Transverse colon (tissue), 4 donors: ENCODE results near the gene FAM110D. TPM values are rescaled to one million over a fixed set of nuclear protein-coding genes. Genes with fewer than 3 reads are reported as not detected.

Experiments
- DNase-seq: peaks from one replicate; pipeline ENCODE4 v3.0.0-alpha.2; 2019
- H3K27ac ChIP-seq, 4 donors: fragments of 200-600 bp; sonication (generic); 2 replicates each; pipeline ENCODE4 v1.5.1; 2016 to 2018; ENCODE audit warnings: inconsistent platforms in 4 of 4
- H3K27me3 ChIP-seq: fragments of 200-600 bp; sonication (generic); 2 replicates; pipeline ENCODE4 v1.5.1; 2017; ENCODE audit warnings: inconsistent platforms
- H3K36me3 ChIP-seq, 4 donors: fragments of 200-600 bp; sonication (generic); 2 replicates each; pipeline ENCODE4 v1.5.1; 2017 to 2019; ENCODE audit warnings: inconsistent platforms in 4 of 4
- H3K4me1 ChIP-seq, 4 donors: fragments of 200-600 bp; sonication (generic); 2 replicates each; pipeline ENCODE4 v1.5.1; 2017 to 2020; ENCODE audit warnings: inconsistent platforms in 4 of 4
- H3K4me3 ChIP-seq, 4 donors: fragments of 200-600 bp; sonication (generic); 1 replicate in 1 of 4; 2 replicates in 3 of 4; pipeline versions ENCODE4 v1.5.1 to v1.6.1; 2017 to 2019; ENCODE audit warnings: inconsistent platforms in 4 of 4
- H3K9me3 ChIP-seq, 2 donors: fragments of 200-600 bp; sonication (generic); 2 replicates each; pipeline ENCODE4 v1.5.1; 2017 to 2019; ENCODE audit warnings: inconsistent platforms in 2 of 2
- CTCF ChIP-seq, 5 experiments: fragments of 200-600 bp in 3 of 5; fragments of 450-650 bp in 2 of 5; sonication (generic) in 3 of 5; IDR thresholded peaks; 1 replicate in 2 of 5; 2 replicates in 3 of 5; pipeline ENCODE4 v1.5.1; 2016 to 2017; ENCODE audit warnings: antibody characterized with exemption in 5 of 5, inconsistent platforms in 3 of 5, mild to moderate bottlenecking in 2 of 5, moderate library complexity in 1 of 5
- EP300 ChIP-seq: sonication (generic); formaldehyde crosslinking; IDR thresholded peaks from one replicate; pipeline ENCODE4 v1.6.1; 2017; ENCODE audit warnings: antibody characterized with exemption, low read depth
- POLR2A ChIP-seq: fragments of 450-650 bp; IDR thresholded peaks from one replicate; pipeline ENCODE4 v1.6.1; 2016; ENCODE audit warnings: antibody characterized with exemption, mild to moderate bottlenecking, moderate library complexity
- POLR2AphosphoS5 ChIP-seq, 3 donors: sonication (generic); formaldehyde crosslinking; IDR thresholded peaks; one replicate each; pipeline ENCODE4 v1.6.1; 2016; ENCODE audit warnings: antibody characterized with exemption in 3 of 3
- WGBS, 2 donors: methylation state at CpG; one replicate each; pipeline ENCODE4 v1.1.5; 2018; ENCODE audit warnings: low coverage in 1 of 2; 5-methylcytosine and 5-hydroxymethylcytosine counted together
- in situ Hi-C, 4 donors: fragments of 200-750 bp; cut with MboI; loops; one replicate each; pipeline versions ENCODE4 v1.15.0 to v1.15.1; 2017; ENCODE audit warnings: low sequenced_read_pairs in 3 of 4, low pct_ligation_motif_present in 1 of 4, low pct_unique_long_range_greater_than_20kb in 1 of 4
- intact Hi-C: fragments of 100-400 bp; cut with DNase I; formaldehyde crosslinking; loops from one replicate; pipeline ENCODE4 v1.15.1; 2023; ENCODE audit warnings: low total_unique reads
- total RNA-seq, 4 donors: library from RNA; depleted of rRNA; stranded (reverse); fragments of >200 nt; gene quantifications; one replicate each; pipeline ENCODE4 v1.1.0, GENCODE V29; 2016

FAM110D gene
- total RNA-seq, 4 donors from 2014 or later: 0.82 to 9.4 (median 2.9) TPM

GRCh38 chr1:26125946-26126320 is 32.9 kb upstream of the FAM110D start:
- in situ Hi-C loops (loop anchor here in 1 of 4 donors (25.0 kb wide), 1 partner anchor 89 kb away; the partner anchor contains the start of gene SLC30A2), intact Hi-C loops (no loop called here)
- no peak for DNase-seq
- Histone ChIP-seq H3K9me3 (no peaks in the 10 kb centered on the region), H3K4me1 (peaks cover 12 to 82% (median 49%) of the 10 kb centered on the region in 4 donors), H3K27me3 (no peaks in the 10 kb centered on the region), H3K4me3 (peak overlapping the region in 1 of 4 donors; percentile 17), H3K27ac (peak overlapping the region; percentile 89 to 95 (median 92)), H3K36me3 (no peaks in the 10 kb centered on the region)
- 18 to 24% methylated on average over 1 of the region's 1 CpG for WGBS, 2 donors
- TF ChIP-seq POLR2A (no peak), CTCF (IDR thresholded peaks at IDR 0.05) (no peak), EP300 (no peak), POLR2AphosphoS5 (IDR thresholded peaks at IDR 0.05) (no peak)

- in situ Hi-C loops (loop anchor here in 1 of 4 donors (25.0 kb wide), 1 partner anchor 89 kb away; the partner anchor contains the start of gene SLC30A2), intact Hi-C loops (no loop called here)
- Histone ChIP-seq H3K9me3 (no peaks in the 10 kb centered on the region), H3K36me3 (no peaks in the 10 kb centered on the region), H3K27me3 (no peaks in the 10 kb centered on the region), H3K4me3 (peak overlapping the region in 3 of 4 donors; percentile 21 to 49 (median 40)), H3K27ac (peak overlapping the region; percentile 89 to 95 (median 92)), H3K4me1 (peaks cover 12 to 77% (median 46%) of the 10 kb centered on the region in 4 donors)
- TF ChIP-seq POLR2AphosphoS5 (IDR thresholded peaks at IDR 0.05) (peak; percentile 51 to 94 (median 93)), POLR2A (peak; percentile 90), CTCF (IDR thresholded peaks at IDR 0.05) (no peak), EP300 (peak; percentile 45)
- 30 to 42% methylated on average over 7 to 9 of the region's 9 CpGs for WGBS, 2 donors
- peak; percentile 56 for DNase-seq
Measured at GRCh38 chr1:26126321-26127084, 32.4 kb upstream of the FAM110D start.

GRCh38 chr1:26127235-26128163 is 31.4 kb upstream of the FAM110D start:
- H3K27me3 ChIP-seq: no peaks in the 10 kb centered on the region
- intact Hi-C loops (no loop called here), in situ Hi-C loops (loop anchor here in 1 of 4 donors (25.0 kb wide), 1 partner anchor 90 kb away; the partner anchor contains the start of gene SLC30A2)
- H3K9me3 ChIP-seq: no peaks in the 10 kb centered on the region
- H3K4me3 ChIP-seq: peak overlapping the region in 3 of 4 donors; percentile 21 to 49 (median 40)
- TF ChIP-seq CTCF (IDR thresholded peaks at IDR 0.05): no peak
- peak; percentile 32 to 69 (median 68) for TF ChIP-seq POLR2AphosphoS5 (IDR thresholded peaks at IDR 0.05)
- peak; percentile 61 for TF ChIP-seq POLR2A
- peaks cover 12 to 67% (median 39%) of the 10 kb centered on the region in 4 donors for H3K4me1 ChIP-seq
- no peaks in the 10 kb centered on the region for H3K36me3 ChIP-seq
- H3K27ac ChIP-seq: peak overlapping the region; percentile 89 to 95 (median 92)
- DNase-seq: peak; percentile 44
- 26 to 33% methylated on average over 9 to 13 of the region's 13 CpGs for WGBS, 2 donors

- in situ Hi-C loops: loop anchor here in 1 of 4 donors (25.0 kb wide), 1 partner anchor 92 kb away; the partner anchor contains the start of gene SLC30A2
Measured at GRCh38 chr1:26129778-26130177, 29.1 kb upstream of the FAM110D start.

More at GRCh38 chr1:26129778-26130177, 29.1 kb upstream of the FAM110D start:
- TF ChIP-seq POLR2A (no peak), CTCF (IDR thresholded peaks at IDR 0.05) (no peak), EP300 (no peak), POLR2AphosphoS5 (IDR thresholded peaks at IDR 0.05) (no peak)
- Histone ChIP-seq H3K36me3 (no peaks in the 10 kb centered on the region), H3K4me3 (no peak overlapping the region), H3K27me3 (no peaks in the 10 kb centered on the region), H3K27ac (no peak overlapping the region), H3K4me1 (peaks cover 6 to 45% (median 30%) of the 10 kb centered on the region in 4 donors), H3K9me3 (no peaks in the 10 kb centered on the region)
- WGBS, 2 donors: 93 to 95% methylated on average over 4 of the region's 4 CpGs
- intact Hi-C loops: no loop called here
- DNase-seq: no peak
